K562 (cell line): ENCODE results near the gene CACNA2D3. TPM values are rescaled to one million over a fixed set of nuclear protein-coding genes. Genes with fewer than 3 reads are reported as not detected.

ENCODE experiments used
- ARHGAP35 ChIP-seq: fragments of 450-650 bp; IDR thresholded peaks from 2 replicates; pipeline ENCODE4 v1.6.1; 2018; ENCODE audit not compliant: partially characterized antibody
- EP300 ChIP-seq: IDR thresholded peaks from 2 replicates; pipeline ENCODE4 v1.6.1; 2012; ENCODE audit warnings: low read length, improper control_type of control experiment
- PTTG1 ChIP-seq: fragments of 450-650 bp; IDR thresholded peaks from 2 replicates; pipeline ENCODE4 v1.6.1; 2016; ENCODE audit warnings: low read depth, mild to moderate bottlenecking, missing genetic modification characterization, missing compliant biosample characterization
- RAD51 ChIP-seq: fragments of 450-650 bp; IDR thresholded peaks from 2 replicates; pipeline ENCODE4 v1.7.1; 2016; ENCODE audit warnings: low read depth, mild to moderate bottlenecking, borderline replicate concordance
- ZNF23 ChIP-seq: fragments of 250-450 bp; sonication (Bioruptor Pico); IDR thresholded peaks from 2 replicates; pipeline ENCODE4 v1.4.0; 2020; ENCODE audit warnings: mild to moderate bottlenecking
- ZNF586 ChIP-seq: fragments of 450-650 bp; formaldehyde crosslinking; conservative IDR thresholded peaks from 2 replicates; pipeline ENCODE4 v1.4.0; 2020; ENCODE audit warnings: mild to moderate bottlenecking, moderate library complexity
- polyA plus RNA-seq, 8 experiments: library from polyadenylated mRNA; depleted of rRNA in 4 of 8; stranded (reverse) in 5 of 8; unstranded in 3 of 8; fragments of >200 nt; fragmentation: Nextera tagmentation in 2 of 8; fragmentation: Illumina TruSeq in 1 of 8; extraction: Ambion mirVana in 2 of 8; extraction: Trizol in 1 of 8; gene quantifications; 2 replicates each; pipeline versions ENCODE4 v1.2.1 to v1.2.3, GENCODE V29; 2011 to 2014; ENCODE audit warnings: inconsistent platforms in 1 of 8, missing spikeins in 1 of 8
- total RNA-seq, 7 experiments: library from RNA; depleted of rRNA in 6 of 7; stranded (reverse); fragments of >200 nt in 6 of 7; fragmentation: Illumina TruSeq in 2 of 7; extraction: Trizol in 2 of 7; gene quantifications; 2 replicates each; pipeline versions ENCODE4 v1.2.1 to v1.2.3, GENCODE V29; 2011 to 2021; ENCODE audit warnings: low replicate concordance in 1 of 7
- TF ChIP-seq, protein P1 (sequence below): IDR thresholded peaks from 3 replicates; pipeline ENCODE4 v1.6.1; 2011; ENCODE audit warnings: borderline replicate concordance, mild to moderate bottlenecking, moderate library complexity; ENCODE audit not compliant: insufficient read length; ENCODE audit errors: extremely low read depth
- TF ChIP-seq, protein P2 (sequence below): fragments of 450-650 bp; IDR thresholded peaks from 2 replicates; pipeline ENCODE4 v1.6.1; 2016; ENCODE audit warnings: borderline replicate concordance
- TF ChIP-seq, protein P3 (sequence below): fragments of 450-650 bp; conservative IDR thresholded peaks from 2 replicates; pipeline ENCODE4 v1.6.1; 2016; ENCODE audit warnings: missing genetic modification characterization, low read depth, mild to moderate bottlenecking, control low read depth, missing compliant biosample characterization
- TF ChIP-seq, protein P4 (sequence below): fragments of 450-650 bp; IDR thresholded peaks from 2 replicates; pipeline ENCODE4 v1.6.1; 2017; ENCODE audit warnings: antibody characterized with exemption
- TF ChIP-seq, protein P5 (sequence below): fragments of 450-650 bp; formaldehyde crosslinking; IDR thresholded peaks from 2 replicates; pipeline ENCODE4 v1.4.0; 2020; ENCODE audit warnings: mild to moderate bottlenecking, moderate library complexity

The CACNA2D3 gene
- total and polyA plus RNA-seq, 9 of the 15 experiments (the other 6 are each of a cell fraction or from before 2014, with no cell fraction given) = 0.01 TPM; not detected in 8

DNA sequence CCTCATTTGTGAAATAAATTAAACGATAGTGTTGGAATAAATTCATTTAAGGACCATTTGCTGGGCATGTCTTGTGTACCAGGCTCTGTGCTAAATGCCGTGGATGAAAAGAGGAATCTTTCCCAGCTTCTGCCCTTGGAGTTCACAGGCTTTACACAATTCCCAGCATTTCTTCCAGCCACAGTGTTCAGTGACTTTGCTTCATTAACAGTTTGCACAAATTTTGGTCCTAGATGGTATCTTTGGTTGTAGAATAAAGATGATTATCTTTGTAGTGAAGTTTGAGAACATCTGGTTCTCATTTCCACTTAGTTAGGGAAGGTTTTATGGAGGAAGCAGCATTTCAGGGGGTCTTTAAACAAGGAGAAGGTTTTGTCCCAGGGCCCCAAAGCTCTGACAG lies 705.4 kb downstream of the CACNA2D3 start (continued):
- TF ChIP-seq, protein P1, sequence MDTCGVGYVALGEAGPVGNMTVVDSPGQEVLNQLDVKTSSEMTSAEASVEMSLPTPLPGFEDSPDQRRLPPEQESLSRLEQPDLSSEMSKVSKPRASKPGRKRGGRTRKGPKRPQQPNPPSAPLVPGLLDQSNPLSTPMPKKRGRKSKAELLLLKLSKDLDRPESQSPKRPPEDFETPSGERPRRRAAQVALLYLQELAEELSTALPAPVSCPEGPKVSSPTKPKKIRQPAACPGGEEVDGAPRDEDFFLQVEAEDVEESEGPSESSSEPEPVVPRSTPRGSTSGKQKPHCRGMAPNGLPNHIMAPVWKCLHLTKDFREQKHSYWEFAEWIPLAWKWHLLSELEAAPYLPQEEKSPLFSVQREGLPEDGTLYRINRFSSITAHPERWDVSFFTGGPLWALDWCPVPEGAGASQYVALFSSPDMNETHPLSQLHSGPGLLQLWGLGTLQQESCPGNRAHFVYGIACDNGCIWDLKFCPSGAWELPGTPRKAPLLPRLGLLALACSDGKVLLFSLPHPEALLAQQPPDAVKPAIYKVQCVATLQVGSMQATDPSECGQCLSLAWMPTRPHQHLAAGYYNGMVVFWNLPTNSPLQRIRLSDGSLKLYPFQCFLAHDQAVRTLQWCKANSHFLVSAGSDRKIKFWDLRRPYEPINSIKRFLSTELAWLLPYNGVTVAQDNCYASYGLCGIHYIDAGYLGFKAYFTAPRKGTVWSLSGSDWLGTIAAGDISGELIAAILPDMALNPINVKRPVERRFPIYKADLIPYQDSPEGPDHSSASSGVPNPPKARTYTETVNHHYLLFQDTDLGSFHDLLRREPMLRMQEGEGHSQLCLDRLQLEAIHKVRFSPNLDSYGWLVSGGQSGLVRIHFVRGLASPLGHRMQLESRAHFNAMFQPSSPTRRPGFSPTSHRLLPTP = no peak
- TF ChIP-seq, protein P2, sequence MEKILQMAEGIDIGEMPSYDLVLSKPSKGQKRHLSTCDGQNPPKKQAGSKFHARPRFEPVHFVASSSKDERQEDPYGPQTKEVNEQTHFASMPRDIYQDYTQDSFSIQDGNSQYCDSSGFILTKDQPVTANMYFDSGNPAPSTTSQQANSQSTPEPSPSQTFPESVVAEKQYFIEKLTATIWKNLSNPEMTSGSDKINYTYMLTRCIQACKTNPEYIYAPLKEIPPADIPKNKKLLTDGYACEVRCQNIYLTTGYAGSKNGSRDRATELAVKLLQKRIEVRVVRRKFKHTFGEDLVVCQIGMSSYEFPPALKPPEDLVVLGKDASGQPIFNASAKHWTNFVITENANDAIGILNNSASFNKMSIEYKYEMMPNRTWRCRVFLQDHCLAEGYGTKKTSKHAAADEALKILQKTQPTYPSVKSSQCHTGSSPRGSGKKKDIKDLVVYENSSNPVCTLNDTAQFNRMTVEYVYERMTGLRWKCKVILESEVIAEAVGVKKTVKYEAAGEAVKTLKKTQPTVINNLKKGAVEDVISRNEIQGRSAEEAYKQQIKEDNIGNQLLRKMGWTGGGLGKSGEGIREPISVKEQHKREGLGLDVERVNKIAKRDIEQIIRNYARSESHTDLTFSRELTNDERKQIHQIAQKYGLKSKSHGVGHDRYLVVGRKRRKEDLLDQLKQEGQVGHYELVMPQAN = no peak
- TF ChIP-seq EP300 (no peak), ZNF586 (no peak), ZNF23 (CRISPR knock-in tag) (no peak), ARHGAP35 (no peak), RAD51 (no peak), PTTG1 (tag) (no peak)
- TF ChIP-seq, protein P3, sequence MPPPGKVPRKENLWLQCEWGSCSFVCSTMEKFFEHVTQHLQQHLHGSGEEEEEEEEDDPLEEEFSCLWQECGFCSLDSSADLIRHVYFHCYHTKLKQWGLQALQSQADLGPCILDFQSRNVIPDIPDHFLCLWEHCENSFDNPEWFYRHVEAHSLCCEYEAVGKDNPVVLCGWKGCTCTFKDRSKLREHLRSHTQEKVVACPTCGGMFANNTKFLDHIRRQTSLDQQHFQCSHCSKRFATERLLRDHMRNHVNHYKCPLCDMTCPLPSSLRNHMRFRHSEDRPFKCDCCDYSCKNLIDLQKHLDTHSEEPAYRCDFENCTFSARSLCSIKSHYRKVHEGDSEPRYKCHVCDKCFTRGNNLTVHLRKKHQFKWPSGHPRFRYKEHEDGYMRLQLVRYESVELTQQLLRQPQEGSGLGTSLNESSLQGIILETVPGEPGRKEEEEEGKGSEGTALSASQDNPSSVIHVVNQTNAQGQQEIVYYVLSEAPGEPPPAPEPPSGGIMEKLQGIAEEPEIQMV (tag) = no peak
- TF ChIP-seq, protein P4, sequence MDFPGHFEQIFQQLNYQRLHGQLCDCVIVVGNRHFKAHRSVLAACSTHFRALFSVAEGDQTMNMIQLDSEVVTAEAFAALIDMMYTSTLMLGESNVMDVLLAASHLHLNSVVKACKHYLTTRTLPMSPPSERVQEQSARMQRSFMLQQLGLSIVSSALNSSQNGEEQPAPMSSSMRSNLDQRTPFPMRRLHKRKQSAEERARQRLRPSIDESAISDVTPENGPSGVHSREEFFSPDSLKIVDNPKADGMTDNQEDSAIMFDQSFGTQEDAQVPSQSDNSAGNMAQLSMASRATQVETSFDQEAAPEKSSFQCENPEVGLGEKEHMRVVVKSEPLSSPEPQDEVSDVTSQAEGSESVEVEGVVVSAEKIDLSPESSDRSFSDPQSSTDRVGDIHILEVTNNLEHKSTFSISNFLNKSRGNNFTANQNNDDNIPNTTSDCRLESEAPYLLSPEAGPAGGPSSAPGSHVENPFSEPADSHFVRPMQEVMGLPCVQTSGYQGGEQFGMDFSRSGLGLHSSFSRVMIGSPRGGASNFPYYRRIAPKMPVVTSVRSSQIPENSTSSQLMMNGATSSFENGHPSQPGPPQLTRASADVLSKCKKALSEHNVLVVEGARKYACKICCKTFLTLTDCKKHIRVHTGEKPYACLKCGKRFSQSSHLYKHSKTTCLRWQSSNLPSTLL = no peak
- TF ChIP-seq, protein P5, sequence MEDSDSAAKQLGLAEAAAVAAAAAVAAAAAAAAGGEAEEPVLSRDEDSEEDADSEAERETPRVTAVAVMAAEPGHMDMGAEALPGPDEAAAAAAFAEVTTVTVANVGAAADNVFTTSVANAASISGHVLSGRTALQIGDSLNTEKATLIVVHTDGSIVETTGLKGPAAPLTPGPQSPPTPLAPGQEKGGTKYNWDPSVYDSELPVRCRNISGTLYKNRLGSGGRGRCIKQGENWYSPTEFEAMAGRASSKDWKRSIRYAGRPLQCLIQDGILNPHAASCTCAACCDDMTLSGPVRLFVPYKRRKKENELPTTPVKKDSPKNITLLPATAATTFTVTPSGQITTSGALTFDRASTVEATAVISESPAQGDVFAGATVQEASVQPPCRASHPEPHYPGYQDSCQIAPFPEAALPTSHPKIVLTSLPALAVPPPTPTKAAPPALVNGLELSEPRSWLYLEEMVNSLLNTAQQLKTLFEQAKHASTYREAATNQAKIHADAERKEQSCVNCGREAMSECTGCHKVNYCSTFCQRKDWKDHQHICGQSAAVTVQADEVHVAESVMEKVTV (CRISPR knock-in tag) = no peak
